A549 (cell line): Measurements from ENCODE around the gene CYLD. TPM values are rescaled to one million over a fixed set of nuclear protein-coding genes. Genes with fewer than 3 reads are reported as not detected.

Experiments
- ATAC-seq, 2 experiments: fragments of 200-7000 bp in 1 of 2; fragments of >200 bp in 1 of 2; cut with Nextera tagmentation in 1 of 2; cut with Tn5 transposase in 1 of 2; 3 replicates each; pipeline versions ENCODE4 v1.8.0 to v1.9.1; 2018 to 2020; ENCODE audit warnings: mild to moderate bottlenecking in 1 of 2, moderate library complexity in 1 of 2
- CTCF ChIA-PET: fragments of 300-600 bp; sonication (Branson Sonifier 250); formaldehyde crosslinking; extraction: SDS; loops from one replicate; lab custom pipeline; 2021; ENCODE audit warnings: antibody characterized with exemption, inconsistent platforms; lab: Yijun Ruan, JAX
- POLR2A ChIA-PET: fragments of 350-600 bp; formaldehyde crosslinking; extraction: SDS; loops from one replicate; lab custom pipeline; 2021; ENCODE audit warnings: antibody characterized with exemption, inconsistent platforms; lab: Yijun Ruan, JAX
- DNase-seq, 2 experiments: peaks; one replicate each; pipeline versions ENCODE4 v3.0.0 to v3.0.0-alpha.2; 2011 to 2016; ENCODE audit warnings: low read depth in 1 of 2, low spot score in 1 of 2
- FAIRE-seq: peaks from 2 replicates; lab custom pipeline; 2011; peaks lifted over from hg19 to GRCh38; lab: Jason Lieb, UNC
- H3K27ac ChIP-seq, 2 experiments: fragments of >200 bp; sonication (Bioruptor Twin); formaldehyde crosslinking; 3 replicates each; pipeline ENCODE4 v1.5.1; 2016 to 2017
- H3K4me1 ChIP-seq: fragments of >200 bp; sonication (Bioruptor Twin); formaldehyde crosslinking; 3 replicates; pipeline ENCODE4 v1.6.1; 2016
- H3K4me2 ChIP-seq: fragments of >200 bp; sonication (Bioruptor Twin); formaldehyde crosslinking; 3 replicates; pipeline ENCODE4 v1.6.1; 2016
- H3K4me3 ChIP-seq: fragments of >200 bp; sonication (Bioruptor Twin); formaldehyde crosslinking; 3 replicates; pipeline ENCODE4 v1.5.1; 2016
- H3K9me3 ChIP-seq: fragments of >200 bp; sonication (Bioruptor Twin); formaldehyde crosslinking; 3 replicates; pipeline ENCODE4 v1.6.1; 2016
- CEBPB ChIP-seq, 2 experiments: fragments of >200 bp in 1 of 2; sonication (Bioruptor Twin) in 1 of 2; formaldehyde crosslinking in 1 of 2; IDR thresholded peaks; 2 replicates each; pipeline ENCODE4 v1.6.1; 2012 to 2016
- CHD2 ChIP-seq: fragments of 150-350 bp; IDR thresholded peaks from 2 replicates; pipeline ENCODE4 v1.6.1; 2014; ENCODE audit warnings: low read length; ENCODE audit not compliant: partially characterized antibody
- EHF ChIP-seq: fragments of 250-450 bp; sonication (Bioruptor Pico); IDR thresholded peaks from 2 replicates; pipeline ENCODE4 v1.5.0; 2020; ENCODE audit warnings: mild to moderate bottlenecking
- EHMT2 ChIP-seq: fragments of 200-600 bp; sonication (generic); IDR thresholded peaks from 2 replicates; pipeline ENCODE4 v1.6.1; 2016; ENCODE audit warnings: antibody characterized with exemption, low read depth, mild to moderate bottlenecking, moderate library complexity
- ESRRA ChIP-seq: fragments of 150-350 bp; IDR thresholded peaks from 2 replicates; pipeline ENCODE4 v1.6.1; 2014; ENCODE audit warnings: mild to moderate bottlenecking, low read length, borderline replicate concordance
- FOSB ChIP-seq: fragments of 250-450 bp; sonication (Bioruptor Pico); IDR thresholded peaks from 2 replicates; pipeline ENCODE4 v1.5.0; 2020; ENCODE audit warnings: mild to moderate bottlenecking, moderate library complexity
- FOSL2 ChIP-seq, 2 experiments: fragments of 450-650 bp in 1 of 2; fragments of >200 bp in 1 of 2; sonication (Bioruptor Twin) in 1 of 2; formaldehyde crosslinking; IDR thresholded peaks; 2 replicates each; pipeline versions ENCODE4 v1.5.0 to v1.6.1; 2016 to 2020; ENCODE audit warnings: mild to moderate bottlenecking in 1 of 2, moderate library complexity in 1 of 2
- FOXS1 ChIP-seq: fragments of 250-450 bp; sonication (Bioruptor Pico); IDR thresholded peaks from 2 replicates; pipeline ENCODE4 v1.5.0; 2020; ENCODE audit warnings: mild to moderate bottlenecking, moderate library complexity
- HDAC2 ChIP-seq: fragments of 200-600 bp; sonication (generic); IDR thresholded peaks from 2 replicates; pipeline ENCODE4 v1.6.1; 2016
- HOXA7 ChIP-seq: fragments of 250-450 bp; sonication (Bioruptor Pico); IDR thresholded peaks from 2 replicates; pipeline ENCODE4 v1.5.0; 2020; ENCODE audit warnings: mild to moderate bottlenecking, moderate library complexity
- HOXB13 ChIP-seq: fragments of 250-450 bp; sonication (Bioruptor Pico); IDR thresholded peaks from 2 replicates; pipeline ENCODE4 v1.5.0; 2020; ENCODE audit warnings: low read depth, mild to moderate bottlenecking, moderate library complexity
- KDM1A ChIP-seq: fragments of 200-600 bp; sonication (generic); IDR thresholded peaks from 2 replicates; pipeline ENCODE4 v1.6.1; 2016; ENCODE audit warnings: low read depth, mild to moderate bottlenecking
- KDM5A ChIP-seq: fragments of 200-600 bp; sonication (generic); IDR thresholded peaks from 2 replicates; pipeline ENCODE4 v1.6.1; 2016; ENCODE audit warnings: antibody characterized with exemption, mild to moderate bottlenecking
- MAFK ChIP-seq: fragments of 450-650 bp; IDR thresholded peaks from 2 replicates; pipeline ENCODE4 v1.6.1; 2014; ENCODE audit not compliant: partially characterized antibody
- MAZ ChIP-seq: fragments of 150-350 bp; IDR thresholded peaks from 2 replicates; pipeline ENCODE4 v1.6.1; 2014; ENCODE audit warnings: antibody characterized with exemption, low read depth, low read length, borderline replicate concordance
- PHF8 ChIP-seq: fragments of 200-600 bp; sonication (generic); IDR thresholded peaks from 2 replicates; pipeline ENCODE4 v1.6.1; 2016; ENCODE audit warnings: low read depth, mild to moderate bottlenecking, antibody characterized with exemption, moderate library complexity, borderline replicate concordance
- POLR2A ChIP-seq: IDR thresholded peaks from 2 replicates; pipeline ENCODE4 v1.6.1; 2012; ENCODE audit warnings: mild to moderate bottlenecking, low read length
- SMC3 ChIP-seq: fragments of >200 bp; sonication (Bioruptor Twin); formaldehyde crosslinking; IDR thresholded peaks from 3 replicates; pipeline ENCODE4 v1.6.1; 2018; ENCODE audit warnings: inconsistent platforms
- SREBF2 ChIP-seq: fragments of 450-650 bp; IDR thresholded peaks from 2 replicates; pipeline ENCODE4 v1.6.1; 2014; ENCODE audit warnings: mild to moderate bottlenecking, moderate library complexity
- ZC3H11A ChIP-seq: fragments of 450-650 bp; IDR thresholded peaks from 2 replicates; pipeline ENCODE4 v1.6.1; 2014; ENCODE audit warnings: antibody characterized with exemption, mild to moderate bottlenecking
- WGBS: methylation state at CpG from one replicate; pipeline ENCODE4 v1.1.6; 2017; ENCODE audit errors: missing lambda C conversion rate; 5-methylcytosine and 5-hydroxymethylcytosine counted together
- polyA plus RNA-seq, 4 experiments: library from polyadenylated mRNA; depleted of rRNA in 3 of 4; stranded (reverse); fragments of >200 nt; fragmentation: RNase III in 1 of 4; extraction: RNeasy Plus Mini Kit Qiagen cat#74134 plus additional on column Dnase treatment in 1 of 4; gene quantifications; 2 replicates in 3 of 4; 3 replicates in 1 of 4; pipeline ENCODE4 v1.2.3, GENCODE V29; 2011 to 2017
- TF ChIP-seq, protein P1 (sequence below): fragments of 250-450 bp; sonication (Bioruptor Pico); IDR thresholded peaks from 2 replicates; pipeline ENCODE4 v1.5.0; 2021; ENCODE audit warnings: mild to moderate bottlenecking, moderate library complexity, borderline replicate concordance
- TF ChIP-seq, protein P2 (sequence below): fragments of 250-450 bp; sonication (Bioruptor Pico); IDR thresholded peaks from 2 replicates; pipeline ENCODE4 v1.5.0; 2020; ENCODE audit warnings: low read depth, mild to moderate bottlenecking, moderate library complexity
- TF ChIP-seq, protein P3 (sequence below): fragments of >200 bp; sonication (Bioruptor Twin); formaldehyde crosslinking; IDR thresholded peaks from 3 replicates; pipeline ENCODE4 v1.5.1; 2016
- TF ChIP-seq, protein P4 (sequence below): fragments of 450-650 bp; IDR thresholded peaks from 2 replicates; pipeline ENCODE4 v1.6.1; 2014; ENCODE audit warnings: antibody characterized with exemption

The CYLD gene
- polyA plus RNA-seq, 2 of the 4 experiments (the other 2 are of a cell fraction): 6.5 to 12.7 TPM

DNA sequence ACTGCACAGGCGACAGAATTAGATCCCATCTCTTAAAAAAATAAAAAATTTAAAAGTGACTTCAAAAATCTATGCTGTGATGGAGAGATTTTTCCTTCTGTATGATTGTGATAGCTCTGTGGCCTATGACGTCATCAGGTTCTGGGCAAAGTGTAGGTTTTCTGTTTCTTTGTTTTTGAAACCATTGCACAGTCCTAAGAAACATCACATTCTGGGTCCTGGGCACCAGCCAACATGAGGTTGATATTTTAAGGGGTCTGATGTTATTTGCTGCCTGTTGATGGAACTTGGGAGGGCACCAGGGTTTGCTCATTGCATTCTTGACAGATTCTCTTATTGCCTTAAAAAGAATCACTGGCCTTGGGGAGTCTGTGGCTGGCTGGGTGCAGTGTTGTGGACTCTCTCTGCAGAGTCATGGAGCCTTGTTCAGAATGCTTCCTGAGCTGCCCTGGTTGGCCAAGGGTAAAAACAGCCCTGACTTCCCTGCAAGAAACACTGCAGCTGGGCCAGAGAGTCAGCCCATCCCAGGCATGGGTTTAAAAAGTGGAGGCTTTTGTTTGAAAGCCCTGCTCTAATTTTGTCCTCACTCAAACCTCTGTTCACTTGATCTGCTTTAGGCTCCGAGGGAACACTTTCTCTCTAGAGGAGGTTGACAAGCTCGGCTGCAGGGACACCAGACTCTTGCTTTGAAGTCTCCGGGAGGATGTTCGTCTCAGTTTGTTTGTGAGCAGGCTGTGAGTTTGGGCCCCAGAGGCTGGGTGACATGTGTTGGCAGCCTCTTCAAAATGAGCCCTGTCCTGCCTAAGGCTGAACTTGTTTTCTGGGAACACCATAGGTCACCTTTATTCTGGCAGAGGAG is 10.5 kb upstream of the CYLD start:
- WGBS: 42% methylated on average over 6 of the region's 6 CpGs
- Histone ChIP-seq H3K4me2 (no peak overlapping the region), H3K9me3 (no peaks in the 10 kb centered on the region), H3K4me1 (no peaks in the 10 kb centered on the region), H3K27ac (no peak overlapping the region)
- CTCF ChIA-PET: interaction anchor here (1.3 to 2.5 kb wide), 2 partner anchors 66 to 75 kb away, joined by 4 to 8 read pairs; no protein-coding TSS in a partner anchor
- no peak for FAIRE-seq
- TF ChIP-seq FOSL2 (IDR thresholded peaks at IDR 0.05): no peak
- no peak for TF ChIP-seq FOSL2 (CRISPR knock-in tag; IDR thresholded peaks at IDR 0.05)
- no peak for TF ChIP-seq MAFK
- no peak for TF ChIP-seq HOXA7 (CRISPR knock-in tag)
- TF ChIP-seq ESRRA: no peak
- TF ChIP-seq FOSB (CRISPR knock-in tag): no peak
- no peak for TF ChIP-seq MAZ
- no peak for TF ChIP-seq PHF8
- no peak for TF ChIP-seq POLR2A
- TF ChIP-seq, protein P1, sequence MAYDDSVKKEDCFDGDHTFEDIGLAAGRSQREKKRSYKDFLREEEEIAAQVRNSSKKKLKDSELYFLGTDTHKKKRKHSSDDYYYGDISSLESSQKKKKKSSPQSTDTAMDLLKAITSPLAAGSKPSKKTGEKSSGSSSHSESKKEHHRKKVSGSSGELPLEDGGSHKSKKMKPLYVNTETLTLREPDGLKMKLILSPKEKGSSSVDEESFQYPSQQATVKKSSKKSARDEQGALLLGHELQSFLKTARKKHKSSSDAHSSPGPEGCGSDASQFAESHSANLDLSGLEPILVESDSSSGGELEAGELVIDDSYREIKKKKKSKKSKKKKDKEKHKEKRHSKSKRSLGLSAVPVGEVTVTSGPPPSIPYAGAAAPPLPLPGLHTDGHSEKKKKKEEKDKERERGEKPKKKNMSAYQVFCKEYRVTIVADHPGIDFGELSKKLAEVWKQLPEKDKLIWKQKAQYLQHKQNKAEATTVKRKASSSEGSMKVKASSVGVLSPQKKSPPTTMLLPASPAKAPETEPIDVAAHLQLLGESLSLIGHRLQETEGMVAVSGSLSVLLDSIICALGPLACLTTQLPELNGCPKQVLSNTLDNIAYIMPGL: no peak
- TF ChIP-seq HOXB13: no peak
- TF ChIP-seq, protein P2, sequence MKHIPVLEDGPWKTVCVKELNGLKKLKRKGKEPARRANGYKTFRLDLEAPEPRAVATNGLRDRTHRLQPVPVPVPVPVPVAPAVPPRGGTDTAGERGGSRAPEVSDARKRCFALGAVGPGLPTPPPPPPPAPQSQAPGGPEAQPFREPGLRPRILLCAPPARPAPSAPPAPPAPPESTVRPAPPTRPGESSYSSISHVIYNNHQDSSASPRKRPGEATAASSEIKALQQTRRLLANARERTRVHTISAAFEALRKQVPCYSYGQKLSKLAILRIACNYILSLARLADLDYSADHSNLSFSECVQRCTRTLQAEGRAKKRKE (CRISPR knock-in tag): no peak
- TF ChIP-seq EHMT2: no peak
- TF ChIP-seq KDM5A: no peak
- no peak for TF ChIP-seq KDM1A
- no peak for TF ChIP-seq SREBF2
- no peak for TF ChIP-seq CHD2
- TF ChIP-seq HDAC2: no peak
- no peak for TF ChIP-seq EHF (CRISPR knock-in tag)
- TF ChIP-seq, protein P3, sequence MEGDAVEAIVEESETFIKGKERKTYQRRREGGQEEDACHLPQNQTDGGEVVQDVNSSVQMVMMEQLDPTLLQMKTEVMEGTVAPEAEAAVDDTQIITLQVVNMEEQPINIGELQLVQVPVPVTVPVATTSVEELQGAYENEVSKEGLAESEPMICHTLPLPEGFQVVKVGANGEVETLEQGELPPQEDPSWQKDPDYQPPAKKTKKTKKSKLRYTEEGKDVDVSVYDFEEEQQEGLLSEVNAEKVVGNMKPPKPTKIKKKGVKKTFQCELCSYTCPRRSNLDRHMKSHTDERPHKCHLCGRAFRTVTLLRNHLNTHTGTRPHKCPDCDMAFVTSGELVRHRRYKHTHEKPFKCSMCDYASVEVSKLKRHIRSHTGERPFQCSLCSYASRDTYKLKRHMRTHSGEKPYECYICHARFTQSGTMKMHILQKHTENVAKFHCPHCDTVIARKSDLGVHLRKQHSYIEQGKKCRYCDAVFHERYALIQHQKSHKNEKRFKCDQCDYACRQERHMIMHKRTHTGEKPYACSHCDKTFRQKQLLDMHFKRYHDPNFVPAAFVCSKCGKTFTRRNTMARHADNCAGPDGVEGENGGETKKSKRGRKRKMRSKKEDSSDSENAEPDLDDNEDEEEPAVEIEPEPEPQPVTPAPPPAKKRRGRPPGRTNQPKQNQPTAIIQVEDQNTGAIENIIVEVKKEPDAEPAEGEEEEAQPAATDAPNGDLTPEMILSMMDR: no peak
- TF ChIP-seq, all 56 proteins: peak for 0
- no peak for DNase-seq
- no peak overlapping the region for H3K4me3 ChIP-seq
- POLR2A ChIA-PET: no interaction called here
- ATAC-seq: no peak

DNA sequence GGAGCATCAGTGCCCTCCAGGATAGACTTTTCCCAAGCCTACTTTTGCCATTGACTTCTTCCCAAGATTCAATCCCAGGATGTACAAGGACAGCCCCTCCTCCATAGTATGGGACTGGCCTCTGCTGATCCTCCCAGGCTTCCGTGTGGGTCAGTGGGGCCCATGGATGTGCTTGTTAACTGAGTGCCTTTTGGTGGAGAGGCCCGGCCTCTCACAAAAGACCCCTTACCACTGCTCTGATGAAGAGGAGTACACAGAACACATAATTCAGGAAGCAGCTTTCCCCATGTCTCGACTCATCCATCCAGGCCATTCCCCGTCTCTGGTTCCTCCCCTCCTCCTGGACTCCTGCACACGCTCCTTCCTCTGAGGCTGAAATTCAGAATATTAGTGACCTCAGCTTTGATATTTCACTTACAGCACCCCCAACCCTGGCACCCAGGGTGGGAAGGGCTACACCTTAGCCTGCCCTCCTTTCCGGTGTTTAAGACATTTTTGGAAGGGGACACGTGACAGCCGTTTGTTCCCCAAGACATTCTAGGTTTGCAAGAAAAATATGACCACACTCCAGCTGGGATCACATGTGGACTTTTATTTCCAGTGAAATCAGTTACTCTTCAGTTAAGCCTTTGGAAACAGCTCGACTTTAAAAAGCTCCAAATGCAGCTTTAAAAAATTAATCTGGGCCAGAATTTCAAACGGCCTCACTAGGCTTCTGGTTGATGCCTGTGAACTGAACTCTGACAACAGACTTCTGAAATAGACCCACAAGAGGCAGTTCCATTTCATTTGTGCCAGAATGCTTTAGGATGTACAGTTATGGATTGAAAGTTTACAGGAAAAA is 9.7 kb upstream of the CYLD start:
- TF ChIP-seq SMC3 (no peak), KDM5A (no peak), FOSB (CRISPR knock-in tag) (no peak), ZC3H11A (no peak), HDAC2 (no peak), MAFK (no peak), CEBPB (IDR thresholded peaks at IDR 0.05) (no peak), FOXS1 (no peak), POLR2A (no peak)
- TF ChIP-seq, protein P3: no peak
- TF ChIP-seq, protein P4, sequence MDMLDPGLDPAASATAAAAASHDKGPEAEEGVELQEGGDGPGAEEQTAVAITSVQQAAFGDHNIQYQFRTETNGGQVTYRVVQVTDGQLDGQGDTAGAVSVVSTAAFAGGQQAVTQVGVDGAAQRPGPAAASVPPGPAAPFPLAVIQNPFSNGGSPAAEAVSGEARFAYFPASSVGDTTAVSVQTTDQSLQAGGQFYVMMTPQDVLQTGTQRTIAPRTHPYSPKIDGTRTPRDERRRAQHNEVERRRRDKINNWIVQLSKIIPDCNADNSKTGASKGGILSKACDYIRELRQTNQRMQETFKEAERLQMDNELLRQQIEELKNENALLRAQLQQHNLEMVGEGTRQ: no peak
- TF ChIP-seq, protein P1: no peak
- Histone ChIP-seq H3K4me1 (no peaks in the 10 kb centered on the region), H3K9me3 (no peaks in the 10 kb centered on the region), H3K4me2 (no peak overlapping the region), H3K27ac (no peak overlapping the region), H3K4me3 (no peak overlapping the region)
- FAIRE-seq (no peak), ATAC-seq (no peak), DNase-seq (no peak)
- ChIA-PET POLR2A (no interaction called here), CTCF (no interaction called here)
- 67% methylated on average over 10 of the region's 10 CpGs for WGBS
